ENCODE results near the gene PKHD1.
A peak's percentile ranks its signal among the peaks of the same experiment; 100 is the strongest.
"Not testable (repeated sequence)": the region's sequence is repeated elsewhere in the genome, so short reads cannot be mapped to it uniquely, and the experiment has no call there.

PKHD1 gene

DNA sequence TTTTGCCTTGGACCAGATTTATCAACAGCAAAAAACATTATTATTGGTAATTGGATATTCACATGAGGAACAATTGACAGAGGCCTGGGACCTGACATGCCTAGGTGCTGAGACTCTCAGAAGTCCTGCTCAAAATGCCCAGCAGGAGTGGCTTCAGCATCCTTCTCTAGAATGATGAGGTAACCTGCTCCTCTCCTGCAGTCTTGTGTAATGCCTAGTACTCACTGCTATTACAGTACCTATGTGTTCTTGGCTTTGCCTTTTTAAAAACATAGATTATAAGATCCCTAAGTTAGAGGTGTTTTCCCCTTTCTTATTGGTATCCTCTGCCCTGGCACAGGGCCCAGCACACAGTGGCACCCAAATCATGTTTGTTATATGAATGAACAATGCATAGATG, 230.9 kb downstream of the PKHD1 start:
- no peak for DNase-seq (ENCODE audit: low spot score)

GRCh38 chr6:51855310-51856082, 231.9 kb downstream of the PKHD1 start:
- DNase-seq (ENCODE audit: low spot score) = peak; percentile 78

DNA sequence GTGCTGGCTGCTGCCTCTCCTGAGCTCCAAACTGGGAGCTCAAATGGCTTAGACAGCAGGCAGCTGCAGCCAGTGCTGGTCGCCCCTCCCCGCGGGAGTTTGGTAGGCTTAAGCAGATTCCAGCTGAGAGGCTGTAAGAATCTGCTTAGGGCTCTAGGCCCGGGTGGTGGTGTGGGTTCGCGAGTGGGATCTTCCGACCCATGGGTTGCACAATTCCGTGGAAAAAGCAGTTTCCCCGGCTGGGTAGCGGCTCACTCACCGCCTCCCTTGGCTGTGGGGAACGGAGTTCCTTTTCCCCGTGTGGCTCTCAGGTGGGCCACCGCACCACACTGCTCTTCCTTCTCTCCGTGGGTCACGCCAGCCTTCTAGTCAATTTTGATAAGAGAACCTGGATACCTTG, 232.5 kb downstream of the PKHD1 start:
- no peak for DNase-seq (ENCODE audit: low spot score)

DNA sequence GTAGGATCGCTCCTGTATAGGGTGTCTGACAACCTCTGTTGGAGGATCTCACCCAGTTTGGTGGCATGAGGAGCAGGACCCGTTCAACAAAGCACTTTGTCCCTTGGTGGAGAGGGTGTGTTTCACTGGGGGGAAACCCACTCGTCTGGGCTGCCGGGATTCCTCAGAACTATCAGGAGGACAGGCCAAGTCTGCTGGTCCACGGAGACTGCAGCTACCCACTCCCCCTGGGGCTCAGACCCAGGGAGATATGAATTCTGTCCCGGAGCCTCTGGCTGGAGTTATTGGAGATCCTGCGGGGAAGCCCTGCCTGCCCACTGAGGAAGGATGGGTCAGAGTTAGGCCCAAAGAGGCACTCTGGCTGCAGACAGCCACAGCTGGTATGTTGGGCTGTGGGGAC, 233.1 kb downstream of the PKHD1 start:
- DNase-seq (ENCODE audit: low spot score) = no peak

GRCh38 chr6:51853109-51853508, 234.3 kb downstream of the PKHD1 start:
- not testable (repeated sequence) for DNase-seq (ENCODE audit: low spot score)

DNA sequence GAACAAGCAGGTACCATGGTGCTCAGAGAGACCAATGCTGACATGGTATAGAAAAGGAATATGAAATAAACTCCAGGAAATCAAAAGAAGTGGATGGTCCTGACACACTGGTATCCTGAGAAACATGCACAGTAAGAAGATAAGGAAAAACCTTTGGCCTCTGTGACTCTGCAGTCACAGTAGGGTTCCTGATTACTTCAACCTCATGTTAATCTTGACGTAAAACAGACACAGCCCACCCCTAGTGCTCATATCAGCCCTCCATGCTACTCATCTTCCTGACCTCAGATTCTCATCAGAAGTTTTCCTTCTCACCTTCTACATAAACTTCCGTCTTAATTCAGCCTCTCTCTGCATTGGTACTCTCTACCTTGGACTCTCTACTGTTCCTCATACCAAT, 240.9 kb downstream of the PKHD1 start:
- no peak for DNase-seq (ENCODE audit: low spot score)

GRCh38 chr6:51844336-51844735, 243.1 kb downstream of the PKHD1 start:
- DNase-seq (ENCODE audit: low spot score) = no peak

- DNase-seq (ENCODE audit: low spot score) = no peak
Observed at GRCh38 chr6:51843456-51844056, 243.9 kb downstream of the PKHD1 start.

GRCh38 chr6:51842804-51843378, 244.5 kb downstream of the PKHD1 start:
- DNase-seq (ENCODE audit: low spot score) = no peak

GRCh38 chr6:51842061-51842803, 245.2 kb downstream of the PKHD1 start:
- no peak for DNase-seq (ENCODE audit: low spot score)

DNA sequence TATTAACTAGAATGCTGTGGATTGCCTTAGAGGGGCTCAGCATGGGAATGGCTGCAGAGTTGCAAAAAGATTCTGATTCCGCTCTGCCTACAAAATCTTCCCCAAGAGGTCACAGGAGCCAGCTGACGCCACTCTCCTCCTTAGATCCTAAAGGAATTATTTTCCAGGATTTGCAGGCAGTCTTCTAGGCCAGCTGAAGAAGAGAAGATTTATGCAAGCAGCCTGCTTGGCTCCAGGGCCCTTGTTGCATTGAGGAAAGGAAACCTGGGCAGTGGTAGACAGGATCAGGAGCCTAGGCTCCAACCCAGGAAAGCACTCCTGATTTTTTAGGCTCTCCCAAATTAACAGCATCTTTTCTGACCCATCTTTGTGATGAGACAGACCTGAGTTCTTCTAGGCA, 245.8 kb downstream of the PKHD1 start:
- DNase-seq (ENCODE audit: low spot score) = no peak

DNA sequence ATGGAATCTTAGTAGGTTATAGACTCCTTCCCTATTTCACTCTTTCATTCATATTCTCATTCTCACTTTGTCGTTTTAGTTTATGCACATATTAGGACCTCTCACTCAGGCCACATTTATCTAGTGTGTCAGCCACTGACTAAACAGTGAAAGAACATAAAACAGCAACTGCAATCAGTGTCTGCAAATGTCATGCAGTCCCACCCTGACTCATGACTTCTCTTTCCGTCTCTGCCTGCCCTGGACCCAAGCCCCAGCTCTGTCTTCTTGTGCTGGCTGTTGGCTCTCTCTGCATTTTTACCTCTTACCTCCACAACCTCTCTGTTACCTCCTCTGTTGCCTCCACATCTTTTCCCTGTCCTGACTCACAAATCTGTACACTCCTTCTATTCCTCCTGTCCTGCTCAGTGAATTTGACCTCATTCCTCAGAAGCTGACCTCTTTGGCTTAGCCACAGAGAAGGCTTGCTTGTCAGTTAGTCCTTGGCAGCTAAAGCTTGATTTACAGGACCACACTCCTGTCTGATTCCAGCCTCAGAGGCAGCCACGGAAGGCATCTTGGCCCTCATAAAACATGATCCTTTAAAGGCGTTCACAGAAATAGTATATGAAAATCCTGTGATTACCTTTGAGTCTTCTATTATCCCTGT, 247.6 kb downstream of the PKHD1 start:
- DNase-seq (ENCODE audit: low spot score) = no peak

GRCh38 chr6:51830666-51831065, 256.7 kb downstream of the PKHD1 start:
- DNase-seq (ENCODE audit: low spot score) = no peak

DNA sequence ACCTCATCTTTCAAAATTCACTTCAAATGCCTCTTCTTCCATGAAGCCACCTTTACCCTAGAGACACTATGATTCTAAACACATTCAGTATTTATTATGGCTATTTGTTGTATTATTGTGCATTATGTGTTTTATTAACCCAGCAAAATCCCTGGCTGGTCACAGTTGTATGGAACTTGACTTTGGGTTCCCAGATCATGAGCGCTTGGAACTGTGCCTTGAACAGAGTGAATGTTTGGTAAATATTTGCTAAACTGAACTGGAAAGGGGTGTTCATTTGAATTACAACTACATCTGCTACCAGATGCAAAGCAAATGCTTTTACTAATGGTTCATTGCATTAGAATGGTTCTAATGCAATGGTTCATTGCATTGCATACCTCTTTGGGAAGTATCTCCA, 259.8 kb downstream of the PKHD1 start:
- DNase-seq (ENCODE audit: low spot score) = no peak

DNA sequence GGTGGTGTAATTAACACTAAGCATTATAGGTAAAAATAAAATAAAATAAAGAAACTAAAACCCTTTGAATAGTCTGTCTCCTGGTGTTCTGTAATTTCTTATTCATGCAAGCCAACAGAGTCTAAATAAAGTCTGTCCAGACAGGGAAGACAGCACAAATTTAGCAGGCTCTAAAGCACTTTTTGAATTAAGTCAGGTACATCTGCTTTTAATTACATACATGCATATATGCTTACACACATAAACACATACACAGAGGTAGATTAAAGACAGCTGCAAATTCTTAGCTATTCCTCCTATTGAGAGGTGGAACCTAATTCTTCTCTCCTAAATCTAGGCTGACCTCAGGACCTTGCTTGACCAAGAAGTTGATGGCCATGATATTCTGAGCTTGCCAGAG, 262.5 kb downstream of the PKHD1 start:
- DNase-seq (ENCODE audit: low spot score) = no peak

GRCh38 chr6:51820555-51820954, 266.9 kb downstream of the PKHD1 start:
- no peak for DNase-seq (ENCODE audit: low spot score)

DNA sequence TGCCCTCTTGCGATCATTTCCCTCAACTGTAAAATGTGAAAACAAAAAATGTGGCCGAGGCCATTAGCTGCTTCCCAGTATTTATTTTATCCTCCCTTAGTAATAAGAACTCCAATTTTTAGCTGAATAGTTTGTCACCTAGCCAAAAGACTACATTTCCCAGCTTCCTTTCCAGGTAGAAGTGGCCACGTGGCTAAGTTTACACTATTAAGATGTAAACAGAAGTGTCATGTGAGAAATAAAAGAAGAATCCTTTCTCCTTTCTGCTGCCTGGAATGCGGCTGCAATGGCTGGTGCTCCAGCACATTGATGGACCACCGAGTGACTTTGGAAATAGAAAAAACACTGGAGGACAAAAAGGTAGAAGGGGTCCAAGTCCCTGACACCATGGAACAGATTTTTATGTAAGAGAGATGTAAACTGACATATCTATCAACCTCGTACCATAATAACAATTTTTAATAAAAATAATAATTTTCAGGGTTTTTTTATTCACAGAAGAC, 268.8 kb downstream of the PKHD1 start:
- DNase-seq (ENCODE audit: low spot score) = no peak

GRCh38 chr6:51817832-51818231, 269.6 kb downstream of the PKHD1 start:
- no peak for DNase-seq (ENCODE audit: low spot score)

GRCh38 chr6:51814418-51814817, 273.0 kb downstream of the PKHD1 start:
- no peak for DNase-seq (ENCODE audit: low spot score)

DNA sequence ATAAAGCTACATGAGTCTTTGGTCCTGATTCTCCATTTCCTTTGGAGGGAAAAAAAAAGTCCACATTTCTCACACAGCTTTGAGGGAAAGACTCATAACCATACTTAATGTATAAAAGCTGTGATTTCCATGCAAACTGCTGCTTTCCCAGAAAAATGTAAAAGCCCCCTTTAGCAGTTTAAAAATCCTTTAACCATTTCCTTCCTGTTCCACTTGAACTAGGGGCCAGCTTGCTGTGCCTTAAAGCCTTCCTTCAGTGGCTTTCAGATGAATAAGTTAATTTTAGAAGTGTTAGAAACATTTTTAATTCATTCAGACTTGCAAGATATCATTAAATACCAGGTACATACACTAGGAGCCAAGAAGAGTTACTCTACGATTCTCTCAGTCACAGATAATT, 273.5 kb downstream of the PKHD1 start:
- no peak for DNase-seq (ENCODE audit: low spot score)

- DNase-seq (ENCODE audit: low spot score) = no peak
Observed at GRCh38 chr6:51812231-51812630, 275.2 kb downstream of the PKHD1 start.

DNA sequence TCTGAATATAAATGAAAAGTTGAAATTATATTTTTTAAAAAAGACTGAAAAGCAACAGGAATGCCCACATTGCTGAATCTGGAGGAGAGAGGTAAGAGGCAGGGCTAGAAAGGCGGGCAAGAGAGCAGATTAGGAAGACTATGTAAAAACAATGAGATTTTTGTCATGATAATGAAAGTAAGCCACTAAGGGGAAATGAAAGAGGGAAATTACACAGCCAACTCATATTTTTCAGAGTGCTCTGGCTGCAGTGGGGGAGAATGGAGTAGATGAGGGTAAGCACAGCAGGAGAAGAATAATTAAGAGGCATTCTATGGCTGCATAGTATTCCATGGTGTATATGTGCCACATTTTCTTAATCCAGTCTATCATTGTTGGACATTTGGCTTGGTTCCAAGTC, 281.9 kb downstream of the PKHD1 start:
- DNase-seq (ENCODE audit: low spot score) = no peak

Data from NAMALWA (cell line).